GM12892 (cell line): ENCODE data around the gene TNS3.

ENCODE experiments used
- POLR2A ChIP-seq: IDR thresholded peaks from 2 replicates; pipeline ENCODE4 v1.6.1; 2011; ENCODE audit warnings: low read depth, low read length, control low read depth
- TAF1 ChIP-seq: IDR thresholded peaks from 2 replicates; pipeline ENCODE4 v1.6.1; 2011; ENCODE audit warnings: low read depth, mild to moderate bottlenecking, control low read depth, low read length, borderline replicate concordance

- TF ChIP-seq POLR2A (no peak), TAF1 (no peak)
These were observed 63.1 kb downstream of the TNS3 start for GRCh38 chr7:47518827-47519226.
